SK-N-MC (cell line): ENCODE results near the gene B4GALT2.

Source experiments
- DNase-seq: peaks from one replicate; pipeline ENCODE4 v3.0.0-alpha.2; 2011; ENCODE audit warnings: low read depth, low spot score
- H3K27ac ChIP-seq: fragments of 200-600 bp; sonication (generic); 2 replicates; pipeline ENCODE4 v1.5.1; 2016; ENCODE audit warnings: mixed run types
- H3K36me3 ChIP-seq: fragments of 200-600 bp; sonication (generic); 2 replicates; pipeline ENCODE4 v1.6.1; 2017; ENCODE audit warnings: antibody characterized with exemption, low read length, mixed read lengths; ENCODE audit not compliant: insufficient read depth
- H3K4me3 ChIP-seq: fragments of 200-600 bp; sonication (generic); 2 replicates; pipeline ENCODE4 v1.5.1; 2016
- H3K9ac ChIP-seq: fragments of 200-600 bp; sonication (generic); 2 replicates; pipeline ENCODE4 v1.8.0; 2017; ENCODE audit warnings: mixed run types, mixed read lengths; ENCODE audit not compliant: insufficient read length
- H3K9me3 ChIP-seq: fragments of 200-600 bp; sonication (generic); 2 replicates; pipeline ENCODE4 v1.6.1; 2017; ENCODE audit warnings: low read depth, mild to moderate bottlenecking, antibody characterized with exemption, low read length, moderate library complexity, mixed read lengths
- EZH2 ChIP-seq: fragments of 200-600 bp; sonication (generic); IDR thresholded peaks from one replicate; pipeline ENCODE4 v1.6.1; 2017; ENCODE audit warnings: antibody characterized with exemption
- FOXP2 ChIP-seq: optimal IDR thresholded peaks from 2 replicates; pipeline ENCODE3; 2011; ENCODE audit warnings: mild to moderate bottlenecking, moderate library complexity; ENCODE audit not compliant: insufficient read depth; ENCODE audit errors: extremely low read length, control extremely low read depth
- POLR2AphosphoS5 ChIP-seq: IDR thresholded peaks from 2 replicates; pipeline ENCODE4 v1.6.1; 2012; ENCODE audit warnings: mild to moderate bottlenecking, low read depth, low read length, borderline replicate concordance

The B4GALT2 gene

GRCh38 chr1:44031252-44032169 lies 52.5 kb downstream of the B4GALT2 start, which contains the start of gene SLC6A9:
TSS of gene SLC6A9 (minus strand) at chr1:44031462. CDS start at chr1:44024277, 7,185 bp downstream.
- H3K27ac ChIP-seq: peak within 1 kb of the TSS; percentile 79
- DNase-seq: peak; percentile 32
- peak within 1 kb of the TSS; percentile 86 for H3K9ac ChIP-seq
- TF ChIP-seq POLR2AphosphoS5: peak; percentile 41; the same call in 1 of the 2 replicates
- no peak for TF ChIP-seq FOXP2
- TF ChIP-seq EZH2: no peak
- peak within 1 kb of the TSS; percentile 91 for H3K4me3 ChIP-seq
- peaks cover 16% of the 10 kb centered on the region; the same call in 1 of the 2 replicates for H3K36me3 ChIP-seq
- no peaks in the 10 kb centered on the region for H3K9me3 ChIP-seq

- Histone ChIP-seq H3K27ac (peak overlapping the region; percentile 79), H3K4me3 (peak overlapping the region; percentile 91), H3K9me3 (no peaks in the 10 kb centered on the region), H3K36me3 (peaks cover 9% of the 10 kb centered on the region; the same call in 1 of the 2 replicates), H3K9ac (no peak overlapping the region)
- no peak for DNase-seq
- no peak for TF ChIP-seq FOXP2
- no peak for TF ChIP-seq EZH2
- TF ChIP-seq POLR2AphosphoS5: no peak
These were observed 53.3 kb downstream of the B4GALT2 start for GRCh38 chr1:44032170-44032790.

GRCh38 chr1:44033041-44033575 lies 54.1 kb downstream of the B4GALT2 start:
- H3K27ac ChIP-seq: peak overlapping the region; percentile 79
- H3K4me3 ChIP-seq: no peak overlapping the region
- H3K9me3 ChIP-seq: no peaks in the 10 kb centered on the region
- H3K36me3 ChIP-seq: peaks cover 6% of the 10 kb centered on the region; the same call in 1 of the 2 replicates
- TF ChIP-seq FOXP2 (no peak), POLR2AphosphoS5 (no peak), EZH2 (no peak)
- no peak overlapping the region for H3K9ac ChIP-seq
- no peak for DNase-seq

- no peak for DNase-seq
- peak overlapping the region; percentile 79 for H3K27ac ChIP-seq
- peak overlapping the region; percentile 3 for H3K9ac ChIP-seq
- no peak for TF ChIP-seq POLR2AphosphoS5
- no peaks in the 10 kb centered on the region for H3K9me3 ChIP-seq
- no peak overlapping the region for H3K4me3 ChIP-seq
- no peaks in the 10 kb centered on the region; the same call in 1 of the 2 replicates for H3K36me3 ChIP-seq
These were observed 54.7 kb downstream of the B4GALT2 start for GRCh38 chr1:44033756-44034155.

- Histone ChIP-seq H3K4me3 (no peak overlapping the region), H3K27ac (no peak overlapping the region), H3K36me3 (no peaks in the 10 kb centered on the region), H3K9ac (no peak overlapping the region), H3K9me3 (no peaks in the 10 kb centered on the region)
- TF ChIP-seq EZH2 (no peak), FOXP2 (no peak), POLR2AphosphoS5 (no peak)
- DNase-seq: no peak
These were observed 55.4 kb downstream of the B4GALT2 start for GRCh38 chr1:44034423-44034822.

- no peak for DNase-seq
- Histone ChIP-seq H3K36me3 (no peaks in the 10 kb centered on the region), H3K9ac (no peak overlapping the region), H3K9me3 (no peaks in the 10 kb centered on the region), H3K4me3 (no peak overlapping the region), H3K27ac (no peak overlapping the region)
- no peak for TF ChIP-seq POLR2AphosphoS5
These were observed 56.1 kb downstream of the B4GALT2 start for GRCh38 chr1:44034976-44035716.

- peak overlapping the region; percentile 44 for H3K27ac ChIP-seq
- TF ChIP-seq EZH2: no peak
- no peak for TF ChIP-seq FOXP2
- TF ChIP-seq POLR2AphosphoS5: no peak
- H3K9me3 ChIP-seq: no peaks in the 10 kb centered on the region
- H3K4me3 ChIP-seq: no peak overlapping the region
- peak overlapping the region; percentile 21 for H3K9ac ChIP-seq
- H3K36me3 ChIP-seq: no peaks in the 10 kb centered on the region
- no peak for DNase-seq
These were observed 56.9 kb downstream of the B4GALT2 start for GRCh38 chr1:44035726-44036408.
